ENCODE data around the gene ALG9.
"Not testable (repeated sequence)": the region's sequence is repeated elsewhere in the genome, so short reads cannot be mapped to it uniquely, and the experiment has no call there.

The ALG9 gene

DNA sequence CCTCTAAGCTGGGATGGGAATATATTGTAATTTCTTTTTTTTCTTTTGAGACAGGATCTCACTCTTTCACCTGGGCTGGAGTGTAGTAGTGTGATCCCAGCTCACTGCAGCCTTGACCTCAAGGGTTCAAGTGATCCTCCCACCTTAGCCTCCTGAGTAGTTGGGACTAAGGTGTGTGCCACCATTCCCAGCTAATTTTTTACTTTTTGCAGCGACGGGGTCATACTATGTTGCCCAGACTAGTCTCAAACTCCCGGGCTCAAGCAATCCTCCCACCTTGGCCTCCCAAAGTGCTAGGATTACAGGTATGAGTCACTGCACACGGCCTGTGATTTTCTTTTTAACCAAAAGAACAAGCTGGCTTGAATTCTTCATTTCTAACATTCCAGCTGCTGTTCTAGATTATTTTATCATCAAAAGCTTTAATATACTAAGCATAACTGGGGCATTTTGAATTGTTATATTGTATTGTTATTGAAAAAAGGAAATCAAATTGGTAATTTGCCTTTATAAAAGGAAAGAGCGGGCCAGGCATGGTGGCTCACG is 78.4 kb downstream of the ALG9 start:
- H3K4me3 ChIP-seq (ENCODE audit: low read depth, low read length): no peak overlapping the region
- TF ChIP-seq CTCF (IDR thresholded peaks at IDR 0.05; ENCODE audit: control insufficient read depth, extremely low read depth, insufficient read depth): no peak

DNA sequence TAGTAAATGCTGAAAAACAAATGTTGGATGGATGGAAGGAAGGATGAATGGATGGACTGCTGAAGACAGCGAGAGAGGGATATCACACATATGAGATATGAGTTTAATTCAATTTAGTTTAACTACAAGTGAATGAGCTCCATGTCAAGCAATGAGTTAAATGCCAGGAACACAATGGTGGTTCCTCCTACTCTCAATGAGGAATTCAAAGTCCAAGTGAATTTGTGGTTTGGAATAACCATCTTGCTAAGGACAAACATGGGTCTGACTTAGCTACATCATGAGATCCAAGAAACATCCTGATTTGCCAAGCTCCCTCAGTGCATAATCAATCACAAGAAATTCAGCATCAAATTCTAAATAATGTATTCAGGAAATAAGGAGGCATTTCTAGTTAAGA is 79.1 kb downstream of the ALG9 start:
- H3K4me3 ChIP-seq (ENCODE audit: low read depth, low read length): no peak overlapping the region
- no peak for DNase-seq (ENCODE audit: low read depth)
- no peak for TF ChIP-seq CTCF (IDR thresholded peaks at IDR 0.05; ENCODE audit: control insufficient read depth, extremely low read depth, insufficient read depth)

More for the DNA sequence above, 78.4 kb downstream of the ALG9 start:
- no peak for DNase-seq (ENCODE audit: low read depth)

GRCh38 chr11:111788464-111788863 is 82.9 kb downstream of the ALG9 start:
- no peak for TF ChIP-seq CTCF (IDR thresholded peaks at IDR 0.05; ENCODE audit: control insufficient read depth, extremely low read depth, insufficient read depth)
- H3K4me3 ChIP-seq (ENCODE audit: low read depth, low read length): no peak overlapping the region
- no peak for DNase-seq (ENCODE audit: low read depth)

DNA sequence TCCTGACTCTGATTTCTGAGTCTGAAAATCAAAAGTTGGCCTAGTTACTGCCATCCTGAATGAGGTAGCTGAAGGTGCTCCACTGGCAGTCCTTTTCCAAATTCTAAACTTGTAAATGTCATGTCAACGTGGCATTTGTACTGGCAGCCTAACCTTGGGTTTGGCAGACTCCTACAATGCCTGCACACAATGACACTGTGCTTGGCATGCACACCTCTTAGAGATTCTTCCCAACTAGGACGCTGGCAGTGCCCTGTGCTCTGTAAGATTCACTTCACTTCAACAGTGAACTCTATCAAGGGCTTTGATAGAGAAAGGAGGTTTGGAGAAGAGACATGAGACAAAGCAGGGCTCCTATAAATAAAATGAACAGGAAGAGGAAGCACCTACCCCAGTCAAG is 83.3 kb downstream of the ALG9 start:
- no peak overlapping the region for H3K4me3 ChIP-seq (ENCODE audit: low read depth, low read length)
- DNase-seq (ENCODE audit: low read depth): peak; percentile 78
- no peak for TF ChIP-seq CTCF (IDR thresholded peaks at IDR 0.05; ENCODE audit: control insufficient read depth, extremely low read depth, insufficient read depth)

DNA sequence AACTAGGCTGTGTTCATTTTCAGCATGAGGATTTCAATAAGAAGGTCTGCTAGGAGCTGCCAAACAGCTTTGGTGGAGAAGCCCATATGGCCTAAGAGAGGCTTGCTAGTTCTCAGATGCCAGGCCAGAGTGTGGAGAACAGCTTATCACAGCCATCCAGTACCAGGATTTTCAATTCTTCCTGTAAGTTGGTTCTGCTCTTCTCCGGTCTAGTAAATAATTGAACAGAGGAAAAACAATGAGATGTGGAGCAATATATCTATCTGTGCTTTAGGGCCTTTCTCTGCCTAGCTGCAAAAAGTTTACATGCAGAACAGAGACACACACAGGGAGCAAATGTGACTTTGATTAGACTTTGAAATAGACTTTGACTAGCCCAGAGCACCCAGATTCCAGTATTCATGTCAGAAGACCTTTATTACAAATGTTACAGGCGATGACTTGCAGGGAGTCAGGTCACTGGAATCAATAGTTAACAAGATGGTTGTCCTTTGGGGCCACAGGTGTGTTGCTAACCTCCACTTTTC is 85.4 kb downstream of the ALG9 start:
- DNase-seq (ENCODE audit: low read depth): no peak
- H3K4me3 ChIP-seq (ENCODE audit: low read depth, low read length): no peak overlapping the region
- TF ChIP-seq CTCF (IDR thresholded peaks at IDR 0.05; ENCODE audit: control insufficient read depth, extremely low read depth, insufficient read depth): no peak

- TF ChIP-seq CTCF (IDR thresholded peaks at IDR 0.05; ENCODE audit: control insufficient read depth, extremely low read depth, insufficient read depth): no peak
- H3K4me3 ChIP-seq (ENCODE audit: low read depth, low read length): no peak overlapping the region
Observed at GRCh38 chr11:111785076-111785475, 86.3 kb downstream of the ALG9 start.

DNA sequence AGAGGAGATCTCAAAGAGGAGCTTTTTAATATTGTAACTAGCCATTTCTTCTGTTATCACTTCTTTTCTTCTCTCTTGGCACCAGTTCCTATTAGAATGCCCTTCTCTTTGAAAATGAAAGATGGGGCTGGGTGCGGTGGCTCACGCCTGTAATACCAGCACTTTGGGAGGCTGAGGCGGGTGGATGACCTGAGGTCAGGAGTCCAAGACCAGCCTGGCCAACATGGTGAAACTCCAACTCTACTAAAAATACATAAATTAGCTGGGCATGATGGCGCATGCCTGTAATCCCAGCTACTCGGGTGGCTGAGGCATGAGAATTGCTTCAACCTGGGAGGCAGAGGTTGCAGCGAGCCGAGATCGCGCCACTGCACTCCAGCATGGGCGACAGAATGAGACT is 87.1 kb downstream of the ALG9 start:
- DNase-seq (ENCODE audit: low read depth); H3K4me3 ChIP-seq (ENCODE audit: low read depth, low read length): not testable (repeated sequence)

More at GRCh38 chr11:111785076-111785475, 86.3 kb downstream of the ALG9 start:
- DNase-seq (ENCODE audit: low read depth): no peak
